Keratinocyte (primary cell): ENCODE results near the gene DCAF4. TPM values are rescaled to one million over a fixed set of nuclear protein-coding genes. Genes with fewer than 3 reads are reported as not detected.

ENCODE experiments used
- DNase-seq: peaks from one replicate; pipeline ENCODE4 v3.0.0-alpha.2; 2011; ENCODE audit warnings: low read depth, missing footprints, low spot score
- FAIRE-seq: peaks from 2 replicates; lab custom pipeline; 2011; peaks lifted over from hg19 to GRCh38; lab: Jason Lieb, UNC
- H2AFZ ChIP-seq: 2 replicates; pipeline ENCODE4 v1.6.0; 2012; ENCODE audit warnings: low read length, control low read depth, inconsistent platforms; ENCODE audit not compliant: control insufficient read depth
- H3K27ac ChIP-seq: 2 replicates; pipeline ENCODE4 v1.5.1; 2011; ENCODE audit warnings: low read length; ENCODE audit not compliant: control insufficient read depth, insufficient read depth
- H3K27me3 ChIP-seq: 3 replicates; pipeline ENCODE4 v1.6.0; 2011; ENCODE audit warnings: low read length; ENCODE audit not compliant: control insufficient read depth, insufficient read depth; ENCODE audit errors: extremely low read depth
- H3K36me3 ChIP-seq, 2 experiments: 2 replicates in 1 of 2; 3 replicates in 1 of 2; pipeline ENCODE4 v1.5.1; 2011; ENCODE audit warnings: low read length in 2 of 2, mild to moderate bottlenecking in 1 of 2; ENCODE audit not compliant: control insufficient read depth in 2 of 2, insufficient read depth in 2 of 2; ENCODE audit errors: extremely low read depth in 1 of 2
- H3K4me1 ChIP-seq: 3 replicates; pipeline ENCODE4 v1.5.1; 2011; ENCODE audit warnings: low read length; ENCODE audit not compliant: control insufficient read depth, insufficient read depth; ENCODE audit errors: extremely low read depth
- H3K4me2 ChIP-seq: 3 replicates; pipeline ENCODE4 v1.6.0; 2011; ENCODE audit warnings: low read depth, low read length; ENCODE audit not compliant: control insufficient read depth, insufficient read depth; ENCODE audit errors: extremely low read depth
- H3K4me3 ChIP-seq, 3 experiments: fragments of 200-600 bp in 1 of 3; sonication (generic) in 1 of 3; 2 replicates in 2 of 3; 3 replicates in 1 of 3; pipeline ENCODE4 v1.5.1; 2011 to 2016; ENCODE audit warnings: low read length in 3 of 3, mild to moderate bottlenecking in 3 of 3, control low read depth in 2 of 3, inconsistent platforms in 1 of 3, low read depth in 1 of 3, mixed read lengths in 1 of 3, mixed run types in 1 of 3, moderate library complexity in 1 of 3; ENCODE audit not compliant: control insufficient read depth in 2 of 3, insufficient read depth in 2 of 3; ENCODE audit errors: extremely low read depth in 1 of 3
- H3K79me2 ChIP-seq: 2 replicates; pipeline ENCODE4 v1.6.0; 2012; ENCODE audit warnings: low read length; ENCODE audit not compliant: control insufficient read depth, insufficient read depth
- H3K9ac ChIP-seq: 3 replicates; pipeline ENCODE4 v1.6.0; 2011; ENCODE audit warnings: low read length; ENCODE audit not compliant: control insufficient read depth, insufficient read depth; ENCODE audit errors: extremely low read depth
- H3K9me1 ChIP-seq: 3 replicates; pipeline ENCODE4 v1.6.0; 2011; ENCODE audit warnings: low read length; ENCODE audit not compliant: control insufficient read depth, insufficient read depth; ENCODE audit errors: extremely low read depth
- H3K9me3 ChIP-seq: 2 replicates; pipeline ENCODE4 v1.5.1; 2012; ENCODE audit warnings: low read depth, low read length; ENCODE audit not compliant: control insufficient read depth
- H4K20me1 ChIP-seq: 3 replicates; pipeline ENCODE4 v1.6.0; 2011; ENCODE audit warnings: low read length; ENCODE audit not compliant: control insufficient read depth, insufficient read depth; ENCODE audit errors: extremely low read depth
- CTCF ChIP-seq, 3 experiments: IDR thresholded peaks in 1 of 3; conservative IDR thresholded peaks in 1 of 3; optimal IDR thresholded peaks in 1 of 3; 2 replicates in 2 of 3; 3 replicates in 1 of 3; pipeline versions ENCODE3 to v1.5.1; 2011; ENCODE audit warnings: low read length in 3 of 3, mild to moderate bottlenecking in 3 of 3, moderate library complexity in 2 of 3, control low read depth in 1 of 3, inconsistent platforms in 1 of 3; ENCODE audit not compliant: insufficient read depth in 2 of 3; ENCODE audit errors: extremely low read depth in 1 of 3
- EZH2 ChIP-seq: IDR thresholded peaks from one replicate; pipeline ENCODE4 v1.6.1; 2012; ENCODE audit warnings: inconsistent platforms, mild to moderate bottlenecking, low read length, moderate library complexity
- dilution Hi-C: fragments of 300-500 bp; cut with MboI; formaldehyde crosslinking; loops from one replicate; pipeline ENCODE4 v1.7.0; 2020; ENCODE audit warnings: low sequenced_read_pairs; ENCODE audit not compliant: extremely low pct_ligation_motif_present
- polyA plus RNA-seq, 5 experiments: library from polyadenylated mRNA; depleted of rRNA in 3 of 5; stranded (reverse) in 3 of 5; stranded (forward) in 1 of 5; unstranded in 1 of 5; fragments of >200 nt; gene quantifications; 1 replicate in 1 of 5; 2 replicates in 3 of 5; 3 replicates in 1 of 5; pipeline versions ENCODE4 v1.2.1 to v1.2.3, GENCODE V29; 2011 to 2012; ENCODE audit warnings: missing spikeins in 2 of 5, low read depth in 1 of 5, low replicate concordance in 1 of 5

Gene DCAF4
- polyA plus RNA-seq, 1 donor (not counting 4 experiments of a cell fraction or from before 2014, with no cell fraction given): 26.1 TPM

GRCh38 chr14:72947366-72948160 is 21.3 kb downstream of the DCAF4 start:
- dilution Hi-C loops: no loop called here
- no peaks in the 10 kb centered on the region for H4K20me1 ChIP-seq
- no peaks in the 10 kb centered on the region for H3K79me2 ChIP-seq
- no peak for TF ChIP-seq CTCF (optimal IDR thresholded peaks at IDR 0.05 in 1 of 3, IDR thresholded peaks at IDR 0.05 in 1 of 3, conservative IDR thresholded peaks at IDR 0.05 in 1 of 3; ENCODE audit: extremely low read depth in 1 of 3, insufficient read depth in 2 of 3, low read length in 3 of 3)
- no peaks in the 10 kb centered on the region for H3K9me1 ChIP-seq
- H3K27me3 ChIP-seq: no peaks in the 10 kb centered on the region
- no peaks in the 10 kb centered on the region for H3K9me3 ChIP-seq
- DNase-seq: no peak
- peaks cover 20 to 23% of the 10 kb centered on the region in 2 experiments for H3K36me3 ChIP-seq
- no peak overlapping the region for H3K27ac ChIP-seq
- no peak overlapping the region for H2AFZ ChIP-seq
- H3K4me2 ChIP-seq: no peak overlapping the region
- no peak overlapping the region for H3K4me3 ChIP-seq
- no peak overlapping the region for H3K9ac ChIP-seq
- FAIRE-seq: no peak
- peaks cover 4% of the 10 kb centered on the region for H3K4me1 ChIP-seq

- dilution Hi-C loops: no loop called here
- peaks cover 11 to 18% of the 10 kb centered on the region in 2 experiments for H3K36me3 ChIP-seq
- FAIRE-seq (peak; percentile 9), DNase-seq (no peak)
- no peak overlapping the region for H3K4me3 ChIP-seq
- TF ChIP-seq EZH2: no peak
- TF ChIP-seq CTCF (optimal IDR thresholded peaks at IDR 0.05 in 1 of 3, IDR thresholded peaks at IDR 0.05 in 1 of 3, conservative IDR thresholded peaks at IDR 0.05 in 1 of 3; ENCODE audit: extremely low read depth in 1 of 3, insufficient read depth in 2 of 3, low read length in 3 of 3): peak; percentile 71 to 88 (median 83)
- H3K4me2 ChIP-seq: no peak overlapping the region
- no peak overlapping the region for H3K27ac ChIP-seq
- H4K20me1 ChIP-seq: no peaks in the 10 kb centered on the region
- no peaks in the 10 kb centered on the region for H3K27me3 ChIP-seq
- no peaks in the 10 kb centered on the region for H3K9me1 ChIP-seq
- no peaks in the 10 kb centered on the region for H3K79me2 ChIP-seq
- no peak overlapping the region for H3K9ac ChIP-seq
- H3K9me3 ChIP-seq: no peaks in the 10 kb centered on the region
- peaks cover 4% of the 10 kb centered on the region for H3K4me1 ChIP-seq
- H2AFZ ChIP-seq: no peak overlapping the region
Observed at GRCh38 chr14:72948481-72949138, 22.3 kb downstream of the DCAF4 start.
